ENCODE data around the gene NHERF2. TPM values are rescaled to one million over a fixed set of nuclear protein-coding genes. Genes with fewer than 3 reads are reported as not detected.
"Not testable (repeated sequence)": the region's sequence is repeated elsewhere in the genome, so short reads cannot be mapped to it uniquely, and the experiment has no call there.

Gene NHERF2
- total RNA-seq, 2 donors from 2014 or later = 0.21 to 2.9 TPM

- no peak for ATAC-seq (replicated peaks)
- H3K9me3 Mint-ChIP-seq = no peaks in the 10 kb centered on the region
- H3K27me3 Mint-ChIP-seq = peaks cover 6% of the 10 kb centered on the region
- H3K36me3 Mint-ChIP-seq (ENCODE audit: low read depth) = no peaks in the 10 kb centered on the region
- no peak overlapping the region for H3K27ac Mint-ChIP-seq
- peak overlapping the region; percentile 38 for H3K4me3 Mint-ChIP-seq
- H3K4me1 Mint-ChIP-seq = no peaks in the 10 kb centered on the region
Observed at GRCh38 chr16:2024032-2024420, 2.7 kb upstream of the NHERF2 start.

DNA sequence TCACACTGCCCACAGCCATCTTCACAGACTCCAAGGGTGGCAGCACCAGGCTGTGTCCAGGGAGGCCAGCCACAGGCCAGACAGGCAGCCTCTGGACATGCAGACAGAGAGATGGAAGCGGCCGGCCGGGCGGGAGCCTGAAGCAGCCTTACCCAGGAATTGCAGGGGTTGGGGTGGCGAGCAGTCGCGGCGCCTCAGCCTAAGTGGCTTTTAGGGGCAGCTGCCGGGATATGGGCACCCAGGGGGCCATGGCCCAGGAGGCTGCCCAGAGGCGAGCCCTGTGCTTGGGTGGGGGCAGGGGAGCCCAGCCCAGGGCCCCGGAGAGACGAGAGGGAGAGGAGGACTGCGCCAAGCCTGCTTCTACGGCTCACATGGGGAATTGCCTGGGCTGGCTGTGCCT lies 1.5 kb upstream of the NHERF2 start:
- Mint-ChIP-seq H3K36me3 (ENCODE audit: low read depth) (no peaks in the 10 kb centered on the region), H3K4me1 (no peaks in the 10 kb centered on the region), H3K4me3 (no peak overlapping the region), H3K9me3 (no peaks in the 10 kb centered on the region), H3K27me3 (peaks cover 6% of the 10 kb centered on the region), H3K27ac (no peak overlapping the region)
- ATAC-seq (replicated peaks) = no peak

DNA sequence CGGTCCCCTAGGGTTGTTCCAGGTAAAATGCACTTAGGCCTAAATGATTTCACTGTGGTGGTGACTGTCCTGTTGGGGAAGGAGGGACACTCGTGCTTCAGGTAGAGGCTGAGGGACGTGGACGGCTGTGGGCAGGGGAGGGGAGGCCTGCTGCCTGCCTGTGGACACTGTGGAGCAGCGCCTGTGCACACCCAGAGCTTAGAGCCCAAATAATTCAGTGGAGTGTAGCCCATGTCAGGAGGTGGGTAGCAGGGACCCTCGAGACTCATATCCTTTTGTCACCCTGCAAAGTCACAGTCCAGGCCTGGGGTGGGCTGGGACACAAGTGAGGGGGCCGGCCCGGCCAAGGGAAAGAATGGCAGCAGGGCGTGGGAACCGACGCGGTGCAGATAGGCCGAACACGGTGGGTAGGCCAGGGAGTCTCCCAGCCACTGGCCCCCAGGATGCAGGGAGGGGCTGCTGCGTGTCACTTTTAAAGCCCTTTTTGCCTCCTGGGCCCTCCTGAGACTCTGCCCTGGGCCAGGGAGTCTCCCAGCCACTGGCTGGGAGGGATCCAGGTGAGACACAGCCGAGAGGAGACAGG lies 733 bp upstream of the NHERF2 start:
- Mint-ChIP-seq H3K36me3 (ENCODE audit: low read depth) (no peaks in the 10 kb centered on the region), H3K4me3 (peak overlapping the region; percentile 39), H3K27ac (no peak overlapping the region), H3K27me3 (peaks cover 6% of the 10 kb centered on the region), H3K4me1 (no peaks in the 10 kb centered on the region), H3K9me3 (no peaks in the 10 kb centered on the region)
- no peak for ATAC-seq (replicated peaks)

DNA sequence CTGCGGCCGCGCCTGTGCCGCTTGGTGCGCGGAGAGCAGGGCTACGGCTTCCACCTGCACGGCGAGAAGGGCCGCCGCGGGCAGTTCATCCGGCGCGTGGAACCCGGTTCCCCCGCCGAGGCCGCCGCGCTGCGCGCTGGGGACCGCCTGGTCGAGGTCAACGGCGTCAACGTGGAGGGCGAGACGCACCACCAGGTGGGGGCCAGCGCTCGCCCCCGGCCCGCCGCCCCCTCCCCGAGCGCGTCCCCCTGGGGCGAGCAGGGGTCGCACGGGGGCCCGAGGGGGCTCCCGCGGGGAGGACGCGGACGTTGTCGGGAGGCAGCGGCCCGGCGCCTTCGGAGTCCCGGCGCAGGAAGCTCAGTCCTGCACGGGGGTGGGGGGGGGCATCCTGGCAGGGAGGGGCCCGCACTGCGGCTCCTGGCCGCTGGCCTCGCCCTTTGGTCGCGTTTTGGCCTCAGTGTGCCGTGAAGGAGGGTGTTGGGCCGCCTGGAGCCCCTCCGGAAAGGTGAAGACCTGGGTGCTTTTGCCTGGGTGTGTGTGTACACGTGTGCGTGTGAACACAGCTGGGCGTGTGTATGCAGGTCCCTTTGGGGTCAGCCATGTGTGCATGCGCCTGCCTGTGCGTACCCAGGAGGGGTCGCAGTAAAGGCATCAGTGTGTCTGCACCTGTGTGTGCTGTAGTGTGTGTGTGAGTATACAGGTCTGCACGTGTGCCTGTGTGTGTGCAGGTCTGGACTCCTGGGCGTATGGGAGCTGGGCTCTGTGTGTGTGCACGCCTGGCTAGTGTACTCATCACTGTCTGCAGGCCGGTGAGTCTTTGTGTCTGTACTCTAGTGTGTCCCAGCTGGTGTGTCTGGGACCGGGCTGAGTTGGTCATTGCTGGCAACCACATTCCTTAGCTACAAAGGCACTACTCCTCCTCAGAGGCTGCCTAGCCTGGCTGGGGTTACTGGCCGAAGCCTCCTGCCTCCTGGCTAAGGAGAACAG lies 615 bp downstream of the NHERF2 start:
- peaks cover 3% of the 10 kb centered on the region for H3K27me3 Mint-ChIP-seq
- no peaks in the 10 kb centered on the region for H3K9me3 Mint-ChIP-seq
- H3K36me3 Mint-ChIP-seq (ENCODE audit: low read depth) = no peaks in the 10 kb centered on the region
- H3K4me1 Mint-ChIP-seq = no peaks in the 10 kb centered on the region
- no peak for ATAC-seq (replicated peaks)
- H3K27ac Mint-ChIP-seq = no peak overlapping the region
- peak overlapping the region; percentile 59 for H3K4me3 Mint-ChIP-seq

- no peak for ATAC-seq (replicated peaks)
- Mint-ChIP-seq H3K27ac (no peak overlapping the region), H3K27me3 (no peaks in the 10 kb centered on the region), H3K4me1 (no peaks in the 10 kb centered on the region), H3K9me3 (no peaks in the 10 kb centered on the region), H3K4me3 (no peak overlapping the region), H3K36me3 (ENCODE audit: low read depth) (no peaks in the 10 kb centered on the region)
Observed at GRCh38 chr16:2028146-2028545, 1.4 kb downstream of the NHERF2 start.

DNA sequence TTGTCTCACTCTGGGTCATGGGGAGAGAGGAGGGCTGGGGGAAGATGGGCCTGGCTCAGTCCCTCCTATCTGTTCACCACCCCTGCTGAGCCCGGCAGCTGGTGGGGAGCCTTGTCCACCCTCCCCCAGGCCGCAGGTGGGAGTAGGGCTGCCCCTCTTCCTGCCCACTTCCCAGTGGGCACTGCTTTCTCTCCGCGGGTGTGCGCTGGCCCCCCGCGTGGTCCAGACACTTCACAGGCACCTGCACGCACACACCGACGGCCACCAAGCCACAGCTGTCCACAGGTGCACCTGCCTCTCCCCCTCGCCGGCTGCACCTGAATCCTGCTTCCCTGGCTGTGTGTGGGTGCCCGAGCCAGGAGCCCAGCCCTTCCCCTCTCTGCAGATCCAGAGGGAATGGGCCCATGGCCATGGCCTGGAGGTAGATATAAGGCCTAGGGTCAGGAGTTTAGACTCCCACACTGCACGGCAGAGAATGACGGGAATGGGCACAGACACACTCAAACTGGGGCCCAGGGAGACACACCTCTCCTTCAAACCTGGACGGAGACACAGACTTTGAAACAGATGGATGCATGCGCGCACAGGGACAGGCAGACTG lies 2.0 kb downstream of the NHERF2 start:
- no peak for ATAC-seq (replicated peaks)
- H3K4me1 Mint-ChIP-seq = no peaks in the 10 kb centered on the region
- H3K4me3 Mint-ChIP-seq = no peak overlapping the region
- H3K9me3 Mint-ChIP-seq = no peaks in the 10 kb centered on the region
- no peak overlapping the region for H3K27ac Mint-ChIP-seq
- no peaks in the 10 kb centered on the region for H3K27me3 Mint-ChIP-seq
- no peaks in the 10 kb centered on the region for H3K36me3 Mint-ChIP-seq (ENCODE audit: low read depth)

- ATAC-seq (replicated peaks) = no peak
- Mint-ChIP-seq H3K4me3 (no peak overlapping the region), H3K36me3 (ENCODE audit: low read depth) (no peaks in the 10 kb centered on the region), H3K27ac (no peak overlapping the region), H3K9me3 (no peaks in the 10 kb centered on the region), H3K4me1 (no peaks in the 10 kb centered on the region), H3K27me3 (no peaks in the 10 kb centered on the region)
Observed at GRCh38 chr16:2029350-2029749, 2.6 kb downstream of the NHERF2 start.

- Mint-ChIP-seq H3K9me3 (no peaks in the 10 kb centered on the region), H3K27ac (no peak overlapping the region), H3K4me3 (no peak overlapping the region), H3K36me3 (ENCODE audit: low read depth) (no peaks in the 10 kb centered on the region), H3K27me3 (no peaks in the 10 kb centered on the region), H3K4me1 (no peaks in the 10 kb centered on the region)
- ATAC-seq (replicated peaks) = no peak
Observed at GRCh38 chr16:2030036-2030435, 3.3 kb downstream of the NHERF2 start.

DNA sequence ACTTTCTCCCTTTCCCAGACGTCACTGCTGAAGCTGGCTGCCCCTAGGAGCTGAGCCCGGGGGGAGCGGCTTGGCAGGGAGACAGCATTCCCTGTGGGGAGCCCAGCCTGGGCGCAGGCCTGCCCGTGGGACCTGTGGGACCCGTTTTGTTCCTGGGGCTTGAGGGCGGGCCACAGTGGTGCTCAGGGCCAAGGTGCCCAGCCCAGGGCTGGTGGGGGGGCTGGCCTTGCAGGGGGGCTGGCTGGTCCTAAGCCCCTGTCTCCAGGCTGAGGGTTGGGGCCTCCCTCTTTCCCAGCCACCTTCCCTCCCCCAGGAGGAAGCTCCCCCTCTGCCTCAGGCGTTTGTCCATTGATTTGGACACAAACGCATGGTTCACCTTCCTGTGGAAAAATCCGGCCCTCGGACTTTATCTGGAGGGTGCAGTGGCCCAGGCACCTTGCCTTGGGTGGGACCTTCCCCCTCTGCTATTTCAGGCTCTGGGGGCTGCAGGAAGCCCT lies 4.4 kb downstream of the NHERF2 start:
- no peaks in the 10 kb centered on the region for H3K27me3 Mint-ChIP-seq
- H3K36me3 Mint-ChIP-seq (ENCODE audit: low read depth) = no peaks in the 10 kb centered on the region
- no peaks in the 10 kb centered on the region for H3K4me1 Mint-ChIP-seq
- no peaks in the 10 kb centered on the region for H3K9me3 Mint-ChIP-seq
- ATAC-seq (replicated peaks) = no peak
- no peak overlapping the region for H3K4me3 Mint-ChIP-seq
- no peak overlapping the region for H3K27ac Mint-ChIP-seq

GRCh38 chr16:2032285-2033056 lies 5.8 kb downstream of the NHERF2 start:
- ATAC-seq (replicated peaks) = no peak
- Mint-ChIP-seq H3K9me3 (no peaks in the 10 kb centered on the region), H3K4me1 (no peaks in the 10 kb centered on the region), H3K4me3 (no peak overlapping the region), H3K27ac (no peak overlapping the region), H3K36me3 (ENCODE audit: low read depth) (no peaks in the 10 kb centered on the region), H3K27me3 (no peaks in the 10 kb centered on the region)

GRCh38 chr16:2033057-2033908 lies 6.6 kb downstream of the NHERF2 start:
- peak; percentile 26 for ATAC-seq (replicated peaks)
- H3K27me3 Mint-ChIP-seq = no peaks in the 10 kb centered on the region
- H3K27ac Mint-ChIP-seq = no peak overlapping the region
- no peaks in the 10 kb centered on the region for H3K36me3 Mint-ChIP-seq (ENCODE audit: low read depth)
- no peaks in the 10 kb centered on the region for H3K9me3 Mint-ChIP-seq
- H3K4me1 Mint-ChIP-seq = no peaks in the 10 kb centered on the region
- H3K4me3 Mint-ChIP-seq = no peak overlapping the region

- not testable (repeated sequence) for ATAC-seq (replicated peaks); H3K36me3 Mint-ChIP-seq (ENCODE audit: low read depth); H3K27ac Mint-ChIP-seq; H3K4me1 Mint-ChIP-seq; H3K27me3 Mint-ChIP-seq; H3K4me3 Mint-ChIP-seq; H3K9me3 Mint-ChIP-seq
Observed at GRCh38 chr16:2033909-2034695, 7.4 kb downstream of the NHERF2 start.
